SK-N-SH treated with all-trans-retinoic acid at 6 μM for 48 hours (cell line): ENCODE measurements around the gene JPH3.

Experiments
- ARNTL ChIP-seq: fragments of 450-650 bp; formaldehyde crosslinking; IDR thresholded peaks from 2 replicates; pipeline ENCODE4 v1.5.0; 2020; ENCODE audit warnings: low read depth, mild to moderate bottlenecking, moderate library complexity, borderline replicate concordance
- ESRRG ChIP-seq: fragments of 250-450 bp; sonication (Bioruptor Pico); IDR thresholded peaks from 2 replicates; pipeline ENCODE4 v1.6.1; 2021; ENCODE audit warnings: mild to moderate bottlenecking
- GLIS3 ChIP-seq: fragments of 250-450 bp; sonication (Bioruptor Pico); IDR thresholded peaks from 2 replicates; pipeline ENCODE4 v1.5.0; 2020; ENCODE audit warnings: mild to moderate bottlenecking, moderate library complexity
- PATZ1 ChIP-seq: fragments of 250-450 bp; sonication (Bioruptor Pico); IDR thresholded peaks from 2 replicates; pipeline ENCODE4 v1.8.0; 2020; ENCODE audit warnings: mild to moderate bottlenecking, moderate library complexity, borderline replicate concordance
- POU6F1 ChIP-seq: fragments of 250-450 bp; sonication (Bioruptor Pico); IDR thresholded peaks from 2 replicates; pipeline ENCODE4 v1.8.0; 2021; ENCODE audit warnings: low read depth, mild to moderate bottlenecking, moderate library complexity, borderline replicate concordance
- PPARA ChIP-seq: fragments of 250-450 bp; sonication (Bioruptor Pico); IDR thresholded peaks from 2 replicates; pipeline ENCODE4 v1.5.0; 2020; ENCODE audit warnings: mild to moderate bottlenecking, borderline replicate concordance
- TCF4 ChIP-seq: fragments of 250-450 bp; sonication (Bioruptor Pico); IDR thresholded peaks from 2 replicates; pipeline ENCODE4 v1.8.0; 2021; ENCODE audit warnings: mild to moderate bottlenecking, moderate library complexity, borderline replicate concordance
- ZNF8 ChIP-seq: fragments of 450-650 bp; formaldehyde crosslinking; IDR thresholded peaks from 2 replicates; pipeline ENCODE4 v1.5.0; 2020; ENCODE audit warnings: mild to moderate bottlenecking, moderate library complexity

- TF ChIP-seq ESRRG (CRISPR knock-in tag) (no peak), TCF4 (CRISPR knock-in tag) (no peak), ARNTL (CRISPR knock-in tag) (no peak), PPARA (CRISPR knock-in tag) (no peak), PATZ1 (no peak), POU6F1 (CRISPR knock-in tag) (no peak), GLIS3 (no peak), ZNF8 (CRISPR knock-in tag) (no peak)
Observed at GRCh38 chr16:87604634-87605111, 2.4 kb downstream of the JPH3 start.
